Activated CD4-positive, CD25-positive, alpha-beta regulatory T cell (primary cell): ENCODE measurements around the gene GSTCD.
"Not testable (repeated sequence)": the region's sequence is repeated elsewhere in the genome, so short reads cannot be mapped to it uniquely, and the experiment has no call there.

Source experiments
- DNase-seq, 4 experiments: peaks; one replicate each; lab custom pipeline; 2025; lab: John Stamatoyannopoulos, UW

The GSTCD gene, protein sequence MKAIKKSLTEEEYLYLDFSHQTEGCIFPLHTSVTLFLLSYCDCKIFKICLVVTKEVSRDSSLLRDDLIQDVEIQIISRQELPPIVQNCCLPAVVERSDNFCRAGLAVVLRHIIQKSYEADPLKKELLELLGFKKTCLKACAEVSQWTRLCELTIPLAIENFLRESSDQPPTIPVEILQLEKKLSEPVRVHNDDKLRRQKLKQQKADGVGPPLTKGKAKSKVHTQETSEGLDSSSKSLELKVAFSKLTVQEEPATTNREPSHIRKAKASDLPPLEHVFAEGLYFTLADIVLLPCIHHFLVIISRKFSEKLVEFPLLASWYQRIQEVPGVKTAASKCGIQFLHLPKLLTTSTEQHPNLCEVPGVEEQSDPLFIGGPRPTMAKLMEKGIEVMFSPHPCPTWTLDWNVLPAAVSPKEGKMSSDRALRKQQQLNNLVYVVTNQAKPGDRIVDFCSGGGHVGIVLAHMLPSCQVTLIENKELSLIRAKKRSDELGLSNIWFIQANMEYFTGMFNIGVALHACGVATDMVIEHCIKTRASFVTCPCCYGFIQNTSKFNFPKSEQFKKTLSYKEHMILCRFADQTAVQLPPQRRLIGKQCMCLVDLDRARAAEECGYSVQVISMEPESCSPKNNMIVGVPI

DNA sequence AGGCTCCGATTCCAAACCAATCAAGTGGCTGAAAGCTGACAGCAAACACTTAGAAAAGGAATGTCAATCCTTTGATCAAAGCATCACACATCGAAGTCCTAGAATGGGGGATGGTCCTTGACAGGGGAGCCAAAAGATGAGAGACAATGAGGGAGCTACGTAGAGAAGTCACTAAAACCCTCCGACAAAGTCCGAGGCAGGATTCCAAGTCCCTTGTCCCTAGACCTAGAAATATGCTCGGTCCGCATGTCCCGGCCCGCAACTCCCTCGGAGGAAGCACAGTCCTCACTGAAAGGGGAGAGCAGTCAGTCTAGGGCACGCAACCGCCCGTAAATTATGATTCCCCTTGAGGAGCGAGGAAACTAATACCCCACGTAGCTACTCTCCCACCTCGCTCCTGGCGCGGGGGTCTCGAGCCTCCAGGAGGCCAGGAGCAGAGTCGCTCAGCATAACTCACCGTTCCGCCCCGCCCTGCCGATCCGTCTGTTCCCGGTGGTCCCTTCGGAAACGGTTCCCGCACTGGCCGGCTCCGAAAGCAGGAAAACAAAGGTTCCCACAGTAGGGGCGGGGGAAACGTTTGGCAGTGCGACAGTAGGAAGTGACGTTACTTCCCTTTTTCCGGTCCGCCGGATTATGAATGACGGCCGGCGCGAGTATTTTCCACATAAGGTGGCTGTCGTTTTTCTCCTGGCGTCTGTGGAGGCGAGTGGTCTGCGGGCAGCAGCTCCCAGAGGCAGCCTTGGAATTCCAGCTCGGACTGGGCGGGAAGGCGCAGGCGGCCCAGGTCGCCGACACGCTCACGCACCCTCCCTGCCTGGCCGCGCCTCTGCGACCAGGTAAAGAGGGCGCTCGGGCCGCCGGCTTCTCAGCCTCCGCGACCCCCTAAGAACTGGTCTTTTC lies at the start of gene GSTCD, which contains the start of gene INTS12:
TSS of gene GSTCD (plus strand) at position 604 of the 900 bp plus-strand sequence. CDS start 8,830 bp downstream, outside the sequence.
TSS of gene INTS12 (minus strand) at position 509 of the 900 bp plus-strand sequence. CDS start 8,684 bp downstream, outside the sequence.
- peak; percentile 71 to 82 (median 76) for DNase-seq

DNA sequence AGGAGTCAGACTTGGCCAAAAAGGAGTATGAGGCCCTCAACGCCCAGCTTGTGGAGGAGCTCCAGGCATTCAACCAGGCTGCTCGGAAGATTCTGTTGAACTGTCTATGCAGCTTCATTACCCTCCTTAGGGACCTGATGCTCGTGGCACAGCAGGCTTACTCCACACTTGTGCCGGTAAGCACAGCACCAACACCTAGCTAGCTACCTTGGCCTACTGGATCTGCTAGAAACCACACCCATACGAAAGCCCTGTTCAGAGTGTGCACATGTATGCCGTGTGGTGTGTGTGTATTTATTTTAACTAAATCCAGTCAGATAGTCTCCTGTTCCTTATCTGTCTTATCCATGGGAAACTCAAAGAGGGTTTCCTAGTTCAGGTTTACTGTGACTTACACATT lies 49.4 kb upstream of the GSTCD start:
- no peak for DNase-seq

DNA sequence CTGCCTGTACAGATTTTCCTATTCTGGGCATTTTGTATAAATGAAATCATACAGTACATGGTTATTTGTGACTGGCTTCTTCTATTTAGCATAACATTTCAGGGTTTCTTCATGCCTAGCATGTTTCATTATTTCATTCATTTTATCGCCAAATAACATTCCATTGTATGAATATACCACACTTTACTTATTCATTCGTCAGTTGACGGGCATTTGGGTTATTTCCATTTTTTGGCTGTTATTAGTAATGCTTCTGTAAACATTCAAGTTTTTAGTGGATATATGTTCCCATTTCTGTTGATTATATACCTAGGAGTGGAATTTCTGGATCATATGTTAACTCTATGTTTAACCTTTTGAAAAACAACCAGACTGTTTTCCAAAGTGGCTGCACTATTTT lies 47.6 kb upstream of the GSTCD start:
- DNase-seq, result no peak

DNA sequence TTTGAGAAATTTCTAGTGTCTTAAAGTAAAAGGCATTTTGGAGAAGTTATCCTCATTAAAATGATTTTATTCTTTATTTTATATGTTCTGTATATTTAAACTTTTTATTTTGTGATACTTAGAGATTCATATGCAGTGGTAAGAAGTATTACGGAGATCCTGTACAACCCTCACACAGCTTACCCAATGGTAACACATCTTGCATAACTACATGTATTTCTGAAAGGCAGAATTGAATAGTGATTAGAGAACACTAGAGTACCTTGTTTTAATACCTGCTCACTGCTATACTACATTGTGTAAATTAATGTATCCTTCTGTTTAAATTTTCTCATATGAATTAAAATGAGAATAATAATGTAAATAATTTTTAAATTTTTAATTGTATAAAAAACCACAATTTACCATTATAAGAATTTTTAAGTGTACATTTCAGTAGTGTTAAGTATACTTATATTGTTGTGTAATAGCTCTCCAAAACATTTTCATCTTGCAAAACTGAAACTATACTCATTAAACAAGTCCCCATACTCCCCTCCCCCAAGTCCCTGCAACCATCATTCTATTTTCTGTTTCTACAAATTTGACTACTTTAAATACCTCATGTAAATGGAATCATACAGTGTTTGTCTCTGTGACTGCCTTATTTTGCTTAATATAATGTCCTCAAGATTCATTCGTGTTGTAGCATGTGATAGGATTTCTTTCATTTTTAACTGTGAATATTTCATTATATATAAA lies 45.5 kb upstream of the GSTCD start:
- DNase-seq, result no peak

DNA sequence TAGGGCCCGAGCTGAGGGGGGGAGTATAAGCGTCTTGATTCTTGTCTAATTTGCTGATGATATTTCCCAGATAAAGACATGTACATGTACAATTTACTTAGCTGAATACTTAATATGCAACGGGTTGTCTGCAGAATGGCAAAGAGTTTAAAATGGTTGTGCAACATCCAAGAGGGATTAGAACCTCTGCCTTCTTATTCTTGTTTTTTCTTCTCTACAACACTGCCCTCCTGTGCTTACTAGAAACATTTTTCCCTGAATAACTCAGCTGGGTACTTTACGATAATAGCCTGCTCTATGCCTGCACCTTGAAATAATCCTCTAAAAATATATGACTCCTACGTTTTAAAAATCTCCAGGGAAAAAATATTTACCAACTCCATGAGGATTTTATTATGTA lies 41.9 kb upstream of the GSTCD start:
- DNase-seq, result no peak

DNA sequence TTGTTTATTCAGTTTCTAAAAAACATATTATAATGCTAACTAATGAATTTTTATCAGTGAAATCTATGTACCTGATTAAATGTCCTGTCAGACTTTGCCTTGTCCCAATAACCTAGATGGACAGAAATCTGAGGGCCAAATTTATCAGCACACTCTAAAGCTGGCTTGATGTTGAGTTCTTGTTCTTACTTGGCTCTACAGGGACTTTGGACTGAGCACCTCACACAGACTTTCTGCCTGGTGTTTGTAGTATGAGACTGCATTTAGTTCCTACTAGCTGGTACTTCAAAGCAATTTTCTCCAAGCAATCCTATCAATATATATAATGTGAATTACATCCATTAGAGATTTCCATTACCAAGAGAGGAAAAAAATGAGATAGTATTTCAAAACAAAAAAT lies 37.9 kb upstream of the GSTCD start:
- no peak for DNase-seq

DNA sequence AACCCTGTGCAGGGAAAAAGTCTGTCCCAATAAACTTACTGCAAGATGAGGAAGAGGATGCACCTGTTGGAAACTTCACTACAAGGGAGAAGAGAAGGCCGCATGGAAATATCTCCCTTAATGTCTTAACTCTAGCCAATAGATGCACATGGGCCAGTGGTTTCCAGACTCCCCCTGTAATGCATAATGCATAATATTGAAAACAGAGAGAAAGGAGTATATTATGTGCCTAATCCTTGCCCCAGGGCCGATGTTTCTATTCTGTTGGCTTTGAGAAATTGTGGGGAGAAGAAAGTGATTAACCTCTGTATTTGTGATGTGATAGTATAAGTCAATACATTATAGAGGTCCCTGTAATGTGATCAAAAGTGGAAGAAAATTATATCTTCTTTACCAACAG lies 37.3 kb upstream of the GSTCD start:
- no peak for DNase-seq

DNA sequence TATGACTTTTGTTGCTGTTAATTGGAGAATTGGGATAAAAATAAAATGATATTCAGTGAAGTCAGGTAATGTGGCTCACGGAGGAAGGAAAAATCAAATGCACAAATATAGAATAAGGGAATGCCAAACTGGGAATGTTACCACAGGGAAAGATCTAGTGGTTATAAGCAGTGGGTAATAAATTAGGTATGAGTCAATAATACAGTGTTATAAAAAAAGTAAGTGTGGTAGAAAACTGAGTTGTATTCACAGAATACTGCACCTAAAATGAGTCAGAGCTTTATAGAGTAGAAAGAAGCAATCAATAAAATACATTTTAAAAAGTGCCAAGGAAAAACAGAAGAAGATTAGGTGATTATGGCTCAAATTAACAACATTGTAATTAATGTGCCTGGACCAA lies 34.6 kb upstream of the GSTCD start:
- no peak for DNase-seq

DNA sequence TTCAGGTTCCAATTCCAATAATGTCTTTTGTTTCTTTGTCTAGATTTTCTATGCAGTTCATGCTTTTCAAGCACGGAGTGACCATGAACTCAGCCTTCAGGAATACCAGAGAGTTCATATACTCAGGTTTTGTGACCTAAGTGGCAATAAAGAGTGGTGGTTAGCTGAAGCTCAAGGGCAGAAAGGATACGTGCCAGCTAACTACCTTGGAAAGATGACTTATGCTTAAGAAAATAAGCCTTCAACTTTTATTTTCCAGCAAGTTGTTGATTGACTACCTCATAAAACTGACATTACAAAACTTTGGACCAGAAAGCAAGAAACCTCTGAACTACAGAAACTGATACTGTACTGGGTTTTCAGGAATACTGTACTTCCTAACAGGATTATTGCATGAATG lies 30.9 kb upstream of the GSTCD start:
- no peak for DNase-seq

DNA sequence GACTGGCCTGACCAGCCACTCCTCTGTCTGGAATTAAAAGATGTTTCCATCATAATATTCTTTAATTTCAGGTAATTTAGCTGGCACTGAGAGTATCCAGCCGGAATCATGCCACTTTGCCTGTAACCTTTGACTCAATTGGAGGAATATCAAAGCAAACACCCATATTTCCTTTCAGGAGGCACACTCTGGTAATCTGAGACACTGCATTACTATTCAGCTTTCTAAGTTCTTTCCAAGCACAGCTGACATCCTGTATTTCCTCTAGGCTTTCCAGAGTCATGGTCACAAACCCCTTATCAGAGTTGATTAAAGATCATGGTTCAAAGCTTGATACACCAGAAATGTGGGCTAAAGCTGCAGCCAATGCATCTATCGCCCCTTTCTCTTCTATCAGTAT lies 29.4 kb upstream of the GSTCD start:
- DNase-seq, result no peak

DNA sequence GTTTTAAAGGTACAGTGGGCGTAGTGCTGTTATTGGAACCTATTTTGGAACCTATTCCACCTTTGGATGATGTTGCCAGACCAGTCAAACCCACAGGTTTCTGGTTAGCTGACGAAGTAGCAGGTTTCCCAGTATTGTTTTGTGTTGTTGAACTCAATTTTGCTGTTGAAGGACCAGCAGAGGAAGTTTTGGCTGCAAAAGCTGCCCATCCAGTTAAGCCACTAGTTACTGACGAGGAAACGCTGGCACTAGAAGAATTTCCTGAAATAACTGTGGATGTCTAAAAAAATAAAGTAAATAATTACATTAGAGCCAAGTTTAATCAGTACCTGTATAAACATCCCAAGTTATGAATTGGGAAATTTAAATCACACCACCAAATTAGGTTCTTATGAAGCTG lies 25.5 kb upstream of the GSTCD start:
- no peak for DNase-seq

DNA sequence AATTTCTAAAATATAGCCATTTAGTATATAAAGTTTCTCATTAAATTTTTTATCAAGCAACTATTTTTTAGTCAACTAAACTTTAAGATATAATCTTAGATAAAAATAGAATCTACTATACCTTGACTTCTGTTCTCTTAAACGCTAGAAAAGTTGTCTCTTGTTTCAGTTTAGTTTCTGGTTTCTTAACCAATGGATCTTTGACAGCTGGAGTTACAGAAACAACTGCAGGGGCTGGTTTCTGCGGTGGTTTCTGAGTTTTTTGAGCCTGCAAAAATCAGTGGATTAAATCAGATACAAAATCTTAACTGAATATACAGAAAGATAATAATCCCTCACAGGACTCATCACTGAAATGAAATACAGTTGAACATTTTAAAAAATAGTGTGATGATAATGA lies 22.0 kb upstream of the GSTCD start:
- DNase-seq, result no peak

DNA sequence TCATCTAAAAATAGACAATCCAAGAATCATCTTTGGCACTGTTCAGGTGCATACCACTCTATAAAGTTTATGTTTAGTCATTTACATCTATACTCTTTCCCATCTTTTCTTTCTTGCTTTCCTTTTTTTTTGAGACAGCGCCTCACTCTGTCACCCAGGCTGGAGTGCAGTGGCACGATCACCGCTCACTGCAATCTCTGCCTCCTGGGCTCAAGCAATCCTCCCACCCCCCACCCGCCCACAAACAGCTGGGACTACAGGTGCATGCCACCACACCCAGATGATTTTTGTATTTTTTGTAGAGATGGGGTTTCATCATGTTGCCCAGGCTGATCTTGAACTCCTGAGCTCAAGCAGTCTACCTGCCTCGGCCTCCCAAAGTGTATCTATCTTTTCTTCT lies 13.8 kb upstream of the GSTCD start:
- not testable (repeated sequence) for DNase-seq

DNA sequence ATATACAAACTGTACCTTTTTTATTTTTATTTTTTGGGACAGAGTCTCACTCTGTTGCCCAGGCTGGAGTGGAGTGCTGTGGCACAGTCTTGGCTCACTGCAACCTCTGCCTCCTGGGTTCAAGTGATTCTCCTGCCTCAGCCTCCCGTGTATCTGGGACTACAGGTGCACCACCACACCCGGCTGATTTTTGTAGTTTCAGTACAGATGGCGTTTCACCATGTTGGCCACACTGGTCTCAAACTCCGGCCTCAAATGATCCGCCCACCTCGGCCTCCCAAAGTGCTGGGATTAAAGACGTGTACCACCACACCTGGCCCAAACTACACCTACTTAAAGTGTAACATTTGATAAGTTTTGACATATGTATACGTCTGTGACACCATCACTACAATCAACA lies 12.8 kb upstream of the GSTCD start:
- DNase-seq, result not testable (repeated sequence)

DNA sequence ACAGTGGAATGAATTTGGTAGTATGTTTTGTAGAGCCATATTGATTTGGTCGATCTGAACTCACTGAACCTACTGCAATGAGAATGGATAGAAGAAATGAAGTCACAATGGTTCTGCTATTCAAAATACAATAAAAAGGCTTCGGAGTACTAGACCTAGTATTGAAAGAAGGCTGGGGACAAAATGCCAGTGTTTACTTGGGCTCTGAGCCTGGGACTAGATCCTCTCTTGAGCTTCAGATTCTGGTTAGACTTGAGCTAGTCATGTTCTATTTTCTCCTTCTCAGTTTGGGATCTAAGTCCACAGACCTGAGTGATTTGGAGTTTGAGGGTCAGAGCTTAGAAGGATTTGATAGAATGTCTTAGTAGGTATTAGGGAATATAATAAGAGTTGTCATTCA lies 10.0 kb upstream of the GSTCD start:
- no peak for DNase-seq

DNA sequence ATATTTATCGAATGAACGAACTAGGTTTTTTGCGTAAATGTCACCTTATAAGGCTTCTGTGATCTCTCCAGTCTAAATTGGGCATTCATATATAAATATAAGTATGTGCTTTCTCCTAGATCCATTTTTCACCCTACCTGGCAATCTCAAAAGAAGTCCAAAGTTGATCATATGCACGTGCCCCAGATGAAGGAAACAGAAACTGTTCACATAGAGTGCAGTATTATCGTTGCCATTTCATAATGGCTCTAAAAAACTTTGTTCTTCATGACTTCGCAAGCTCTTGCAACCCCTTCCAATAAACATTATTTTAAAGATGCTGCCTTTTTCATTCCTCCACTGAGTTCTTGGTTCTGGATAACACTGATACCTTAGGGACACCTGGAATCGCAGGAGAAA lies 803 bp upstream of the GSTCD start:
- DNase-seq, result no peak

DNA sequence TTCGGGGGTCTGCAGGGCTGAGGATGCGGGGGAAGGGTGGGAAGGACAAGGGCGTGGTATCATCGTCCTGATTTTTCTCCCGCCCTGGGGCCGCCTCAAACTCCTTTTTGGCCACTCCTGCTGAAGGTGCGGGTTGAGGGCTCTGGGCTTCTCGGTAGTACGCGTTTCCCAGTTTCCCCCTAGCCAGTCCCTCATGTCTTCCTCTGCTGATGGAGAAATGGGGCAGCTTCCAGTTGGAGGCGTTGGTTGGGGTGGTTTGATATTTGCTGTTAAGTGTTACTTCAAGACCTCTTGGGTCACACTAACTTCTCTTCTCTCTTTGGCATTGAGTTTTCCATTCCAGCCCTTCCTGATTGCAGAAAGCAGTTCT lies 482 bp downstream of the GSTCD start:
- DNase-seq, result no peak

DNA sequence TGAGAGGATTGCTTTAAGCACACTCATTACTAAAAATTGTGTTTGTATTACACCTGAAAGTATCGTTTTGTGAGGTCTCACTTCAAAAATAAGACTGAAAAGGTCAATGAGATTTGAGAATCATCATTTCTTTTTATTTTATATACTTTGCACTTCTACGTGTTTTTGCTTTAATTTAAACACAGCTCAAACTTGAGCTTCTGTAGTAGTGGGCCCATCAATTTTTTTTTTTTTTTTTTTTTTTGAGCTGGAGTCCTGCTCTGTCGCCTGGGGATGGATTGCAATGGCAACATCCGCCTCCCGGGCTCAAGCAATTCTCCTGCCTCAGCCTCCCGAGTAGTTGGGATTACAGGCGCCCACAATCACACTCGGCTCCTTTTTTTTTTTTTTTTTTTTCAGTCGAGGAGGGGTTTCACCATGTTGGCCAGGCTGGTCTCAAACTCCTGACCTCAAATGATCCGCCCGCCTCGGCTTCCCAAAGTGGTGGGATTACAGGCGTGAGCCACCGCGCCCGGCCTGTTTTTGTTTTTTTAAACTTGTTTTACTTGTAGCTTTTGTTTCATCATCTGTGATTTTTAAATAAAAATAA lies 1.5 kb downstream of the GSTCD start:
- DNase-seq, result no peak

DNA sequence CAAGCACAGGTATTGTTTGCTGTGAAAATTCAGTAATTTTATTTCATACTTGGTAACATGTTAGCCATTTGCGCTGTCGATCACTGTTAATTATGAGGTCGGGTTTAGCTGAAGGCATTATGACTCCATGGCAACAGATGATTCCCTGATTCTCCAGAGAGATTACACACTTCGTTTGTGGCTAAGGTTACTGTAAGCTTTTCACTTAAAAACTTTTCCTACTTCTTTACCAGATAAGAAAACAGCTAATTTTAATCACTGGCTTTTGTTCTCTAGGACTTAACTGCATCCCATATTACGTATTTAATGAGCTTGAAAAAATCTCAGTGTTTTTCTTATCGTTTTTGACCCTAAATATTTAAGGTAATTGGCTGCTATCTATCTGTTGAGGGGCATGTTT lies 2.1 kb downstream of the GSTCD start:
- no peak for DNase-seq

DNA sequence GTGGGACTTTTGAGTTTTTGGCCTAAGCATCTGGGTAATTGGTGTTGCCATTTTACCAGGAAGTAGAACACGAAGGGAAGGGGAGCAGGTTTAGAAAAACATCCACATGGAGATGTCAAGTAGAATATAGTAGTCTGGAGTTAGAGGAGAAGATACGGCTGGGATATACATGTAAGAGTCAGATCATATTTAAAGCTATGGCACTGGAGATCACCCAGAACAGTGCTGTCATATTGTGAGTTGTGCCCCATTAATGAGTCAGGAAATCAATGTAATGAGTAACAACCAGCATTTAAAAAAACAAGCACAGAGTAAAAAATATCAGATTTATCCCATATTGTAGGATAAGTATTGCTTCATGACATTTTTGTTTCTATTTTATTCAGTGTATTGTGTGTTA lies 4.2 kb downstream of the GSTCD start:
- no peak for DNase-seq

DNA sequence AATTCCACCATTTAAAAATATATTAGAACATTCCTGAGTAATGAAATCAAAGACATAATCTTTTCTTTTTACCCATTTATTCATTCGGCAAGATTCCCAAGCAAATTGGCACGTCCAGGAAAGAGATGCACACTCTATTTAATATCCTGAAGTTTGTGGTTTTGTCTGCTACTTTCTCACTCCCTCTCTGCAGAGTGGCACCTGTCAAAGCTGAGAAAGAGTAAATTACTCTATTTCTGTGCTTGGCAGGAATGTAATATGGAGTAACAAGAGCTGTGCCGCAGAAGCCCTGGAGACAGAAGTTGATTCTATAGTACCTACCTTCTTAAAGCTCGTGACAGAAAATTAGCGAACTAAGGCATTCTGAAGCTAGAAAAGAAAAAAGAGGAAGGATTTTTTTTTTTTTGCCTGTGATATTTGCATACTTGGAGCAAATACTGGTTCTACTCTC lies 5.5 kb downstream of the GSTCD start:
- no peak for DNase-seq
